Measurements from ENCODE around the gene PSMC1.
A peak's percentile ranks its signal among the peaks of the same experiment; 100 is the strongest.
"Not testable (repeated sequence)": the region's sequence is repeated elsewhere in the genome, so short reads cannot be mapped to it uniquely, and the experiment has no call there.

The PSMC1 gene

DNA sequence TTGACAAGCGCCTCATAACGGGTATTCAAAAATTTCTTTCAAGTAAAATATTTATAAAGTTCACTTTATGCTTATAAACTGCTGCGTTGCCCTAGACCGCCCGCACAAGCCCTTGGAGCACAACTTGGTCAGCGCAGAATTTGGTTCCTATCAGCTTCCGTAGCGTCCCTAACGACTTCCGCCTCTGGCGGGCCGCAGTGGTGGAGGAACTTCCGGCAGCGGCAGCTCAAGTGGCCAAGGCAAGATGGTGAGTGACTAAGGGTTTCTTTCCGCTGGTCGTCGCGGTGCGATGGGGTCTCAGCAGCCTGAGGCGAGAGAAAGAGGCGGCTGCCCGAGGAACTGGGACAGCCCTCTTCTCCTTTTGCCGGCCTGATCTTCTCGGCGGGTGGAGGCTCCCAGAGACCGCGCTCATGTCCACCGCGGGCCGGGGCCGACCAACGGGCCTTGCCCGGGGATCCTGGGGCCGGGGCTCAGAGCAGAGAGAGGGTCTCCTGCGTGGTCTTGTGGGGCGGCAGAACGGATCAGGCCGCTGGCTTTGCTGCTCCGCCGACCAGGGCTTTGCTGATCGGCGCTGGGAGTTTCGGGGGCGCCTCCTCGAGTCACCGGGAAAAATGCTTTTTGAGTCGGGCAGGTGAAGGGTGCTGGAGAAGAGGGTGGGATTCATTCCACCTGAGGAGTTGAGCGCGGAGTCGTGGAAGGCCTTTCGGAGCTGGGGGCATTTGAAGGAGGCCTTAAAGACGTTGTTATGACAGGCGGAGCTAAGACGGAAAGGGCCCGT is at the start of gene PSMC1:
TSS of gene PSMC1 (plus strand) at position 200 of the 778 bp plus-strand sequence. CDS start at position 245, 45 bp downstream.
- DNase-seq (ENCODE audit: low spot score) = peak; percentile 94

DNA sequence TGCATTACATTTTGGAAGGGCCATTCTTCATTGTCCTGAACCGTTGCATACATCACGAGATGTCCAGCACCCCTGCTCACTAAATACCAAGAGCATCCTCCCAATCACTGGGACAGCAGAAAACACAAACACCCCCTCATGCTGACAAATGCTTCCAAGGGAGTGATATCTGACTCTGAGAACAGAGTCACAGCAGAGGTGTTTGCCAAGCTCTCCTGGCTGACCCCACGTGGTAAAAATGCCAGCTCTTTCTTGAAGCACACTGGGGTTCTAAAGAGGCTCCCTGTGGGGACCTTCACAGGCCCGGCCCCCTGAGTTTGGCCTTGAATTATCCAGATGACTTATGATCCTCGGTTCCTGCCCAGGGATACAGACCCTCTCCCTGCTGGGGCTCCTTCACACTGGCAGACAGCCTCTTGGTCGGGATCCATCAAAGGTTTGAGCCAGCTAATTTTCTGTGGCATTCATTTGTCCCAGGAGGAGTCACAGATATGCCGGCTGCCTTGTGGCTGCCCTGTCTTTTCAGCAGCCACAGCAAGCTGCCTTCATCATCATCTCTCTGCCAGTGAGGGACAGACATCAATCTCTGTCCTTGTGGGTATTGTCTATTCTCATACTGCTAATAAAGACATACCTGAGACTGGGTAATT is 43.1 kb upstream of the PSMC1 start:
- no peak for DNase-seq (ENCODE audit: low spot score)

DNA sequence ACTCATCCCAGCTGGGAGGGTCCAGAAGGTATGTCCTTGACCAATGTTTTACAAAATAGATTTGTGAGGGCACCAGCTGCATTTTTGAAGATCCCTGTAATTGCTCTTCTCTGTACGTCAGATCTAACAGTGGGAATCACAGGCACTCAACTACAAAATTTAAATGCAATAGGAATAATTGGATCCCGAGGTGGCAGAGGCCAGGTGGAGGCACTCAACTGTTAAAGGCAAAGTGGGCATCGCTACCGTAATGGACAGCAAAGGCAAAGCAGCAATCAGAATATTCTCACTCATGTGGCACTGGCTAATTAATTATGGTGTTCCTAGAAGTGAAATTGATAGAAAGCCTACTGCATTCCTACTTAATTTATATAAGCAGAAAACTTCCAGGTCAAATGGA is 27.9 kb upstream of the PSMC1 start:
- DNase-seq (ENCODE audit: low spot score) = no peak

DNA sequence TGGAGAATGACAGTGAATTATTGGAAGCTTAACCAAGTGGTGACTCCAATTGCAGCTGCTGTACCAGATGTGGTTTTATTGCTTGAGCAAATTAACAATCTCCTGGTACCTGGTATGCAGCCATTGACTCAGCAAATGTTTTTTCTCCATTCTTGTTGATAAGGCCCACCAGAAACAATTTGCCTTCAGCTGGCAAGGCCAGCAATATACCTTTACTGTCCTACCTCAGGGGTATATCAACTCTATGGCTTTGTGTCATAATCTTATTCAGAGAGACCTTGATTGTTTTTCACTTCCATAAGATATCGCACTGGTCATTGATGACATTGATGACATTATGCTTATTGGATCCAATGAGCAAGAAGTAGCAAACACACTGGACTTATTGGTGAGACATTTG is 26.4 kb upstream of the PSMC1 start:
- not testable (repeated sequence) for DNase-seq (ENCODE audit: low spot score)

DNA sequence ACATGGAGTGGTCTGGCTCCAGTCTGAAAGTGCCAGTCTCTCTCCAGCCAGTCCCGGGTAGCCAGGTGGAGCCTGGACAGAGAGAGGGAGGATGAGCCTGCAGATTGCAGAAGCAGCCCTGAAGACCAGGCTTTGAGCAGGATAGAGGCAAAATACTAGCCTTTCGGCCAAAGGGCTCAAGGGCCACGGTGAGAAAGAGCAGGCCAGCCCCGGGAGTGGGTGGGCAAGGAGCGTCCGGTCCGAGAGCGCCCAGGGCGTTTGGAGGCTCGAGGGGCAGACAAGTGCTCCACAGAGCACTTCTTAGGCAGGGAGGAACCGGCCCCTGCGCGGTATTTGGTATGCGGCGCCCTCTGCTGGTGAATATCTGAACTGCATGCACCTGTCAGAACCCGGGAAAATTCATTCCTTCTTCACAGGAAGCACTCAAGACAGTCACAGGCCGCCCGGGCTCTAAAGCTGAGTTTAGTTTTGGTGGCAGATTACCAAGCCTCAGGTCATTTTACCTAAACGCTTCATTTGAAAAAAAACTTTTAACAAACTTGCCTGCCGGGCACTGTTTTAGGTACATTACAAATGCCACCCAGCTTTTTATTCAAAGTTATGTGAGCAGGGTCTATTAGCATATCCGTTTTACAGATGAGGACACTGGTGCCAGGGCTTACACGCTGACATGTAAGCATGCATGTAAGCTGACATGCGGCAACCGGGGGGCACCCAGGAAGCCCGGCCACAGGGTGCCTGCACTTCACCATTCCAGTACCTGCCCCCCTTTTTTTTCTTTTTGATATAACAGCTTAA is 21.0 kb upstream of the PSMC1 start:
- peak; percentile 37 for DNase-seq (ENCODE audit: low spot score)

DNA sequence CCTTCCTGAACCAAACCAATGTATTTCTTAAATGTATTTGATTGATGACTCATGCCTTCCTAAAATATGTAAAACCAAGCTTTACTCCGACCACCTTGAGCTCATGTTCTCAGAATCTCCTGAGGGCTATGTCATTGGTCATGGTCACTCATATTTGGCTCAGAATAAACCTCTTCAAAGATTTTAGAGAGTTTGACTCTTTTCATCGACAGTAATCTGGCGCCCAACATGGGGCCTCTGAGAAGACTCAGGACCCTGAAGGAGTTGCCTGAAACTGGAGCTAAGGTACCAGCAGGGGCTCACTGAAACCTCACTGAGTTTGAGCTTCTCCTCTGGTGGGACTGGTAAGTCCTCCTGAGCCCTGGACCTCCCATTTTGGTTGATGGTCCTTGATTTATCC is 17.2 kb upstream of the PSMC1 start:
- no peak for DNase-seq (ENCODE audit: low spot score)

DNA sequence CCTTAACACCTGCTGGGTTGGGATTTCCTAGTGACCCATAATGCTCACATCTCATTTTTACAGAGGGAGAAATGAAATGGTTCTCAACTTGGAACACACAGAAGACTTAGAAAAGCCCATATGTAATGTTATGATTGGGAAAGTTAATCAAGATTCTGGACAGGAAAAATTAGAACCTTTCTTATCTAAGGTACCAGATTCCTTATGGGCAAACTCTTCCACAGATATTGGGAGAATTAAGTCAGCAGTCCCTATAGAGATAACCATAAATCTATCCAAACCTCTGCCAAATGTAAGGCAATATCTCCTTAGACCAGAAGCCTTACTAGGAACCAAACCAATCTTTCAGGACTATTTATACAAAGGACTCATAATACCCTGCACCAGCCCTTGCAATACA is 13.9 kb upstream of the PSMC1 start:
- DNase-seq (ENCODE audit: low spot score) = no peak

DNA sequence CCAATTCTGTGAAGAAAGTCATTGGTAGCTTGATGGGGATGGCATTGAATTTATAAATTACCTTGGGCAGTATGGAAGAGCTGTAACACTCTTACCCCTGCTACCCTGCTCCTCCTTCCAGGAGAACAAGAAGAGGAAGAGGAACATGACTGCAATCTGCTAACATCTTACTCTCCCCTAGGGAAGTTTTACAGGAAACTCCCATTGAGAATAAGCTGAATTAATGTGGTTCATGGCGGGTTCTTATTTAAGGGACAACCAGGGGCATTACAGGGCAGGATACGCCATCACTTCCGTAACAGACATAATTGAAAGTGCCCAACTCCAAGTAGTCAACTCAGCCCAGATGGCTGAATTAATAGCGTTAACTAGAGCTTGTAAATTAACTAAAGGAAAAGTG is 9.4 kb upstream of the PSMC1 start:
- DNase-seq (ENCODE audit: low spot score) = no peak

DNA sequence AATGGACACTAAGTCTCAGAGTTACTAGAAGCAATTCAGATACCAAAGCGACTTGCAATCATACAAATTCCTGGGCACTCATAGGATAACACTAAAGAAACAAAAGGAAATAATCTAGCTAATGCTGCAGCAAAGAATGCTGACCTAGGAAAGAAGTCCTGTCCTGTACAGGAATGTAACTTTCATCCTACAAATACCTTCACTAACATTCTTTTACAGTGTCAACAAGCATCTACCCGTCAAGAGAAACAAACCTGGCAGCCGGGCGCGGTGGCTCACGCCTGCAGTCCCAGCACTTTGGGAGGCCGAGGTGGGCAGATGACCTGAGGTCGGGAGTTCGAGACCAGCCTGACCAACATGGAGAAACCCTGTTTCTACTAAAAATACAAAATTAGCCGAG is 8.9 kb upstream of the PSMC1 start:
- DNase-seq (ENCODE audit: low spot score) = not testable (repeated sequence)

DNA sequence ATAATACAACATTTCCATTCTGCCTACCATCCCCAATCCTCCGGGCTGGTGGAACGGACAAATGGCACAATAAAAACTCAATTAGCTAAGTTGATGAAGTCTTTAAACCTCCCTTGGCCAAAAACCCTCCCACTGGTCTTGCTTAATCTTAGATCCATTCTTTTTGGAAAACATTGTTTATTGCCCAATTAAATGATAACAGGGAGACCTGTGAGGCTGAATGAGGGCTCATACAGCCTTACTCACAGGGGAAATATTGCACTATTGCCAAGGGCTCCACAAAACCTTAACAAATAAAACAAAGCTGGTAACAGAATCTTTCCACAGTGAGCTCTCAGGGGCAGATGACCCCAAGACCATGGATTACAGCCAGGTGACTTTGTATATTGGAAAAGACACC is 7.8 kb upstream of the PSMC1 start:
- no peak for DNase-seq (ENCODE audit: low spot score)

DNA sequence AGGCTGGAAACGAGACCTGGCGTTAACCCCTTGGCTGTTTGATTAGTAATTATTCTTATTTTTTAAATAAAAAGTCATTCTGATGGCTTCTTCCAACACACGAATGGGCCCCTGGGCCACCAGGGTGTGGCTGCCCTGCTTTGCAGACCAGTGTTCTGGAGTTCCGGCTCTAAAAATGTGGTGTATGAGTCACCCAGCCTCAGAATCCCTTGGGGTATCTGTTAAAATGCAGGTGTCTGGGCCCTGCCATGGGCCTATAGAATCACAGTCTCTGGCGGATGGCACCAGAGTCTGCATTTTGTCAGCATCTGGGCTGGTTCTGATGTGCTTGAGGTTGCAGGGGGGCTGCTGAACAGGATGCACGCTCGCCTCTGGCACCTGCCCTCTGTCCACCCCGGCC is 2.5 kb upstream of the PSMC1 start:
- DNase-seq (ENCODE audit: low spot score) = no peak

DNA sequence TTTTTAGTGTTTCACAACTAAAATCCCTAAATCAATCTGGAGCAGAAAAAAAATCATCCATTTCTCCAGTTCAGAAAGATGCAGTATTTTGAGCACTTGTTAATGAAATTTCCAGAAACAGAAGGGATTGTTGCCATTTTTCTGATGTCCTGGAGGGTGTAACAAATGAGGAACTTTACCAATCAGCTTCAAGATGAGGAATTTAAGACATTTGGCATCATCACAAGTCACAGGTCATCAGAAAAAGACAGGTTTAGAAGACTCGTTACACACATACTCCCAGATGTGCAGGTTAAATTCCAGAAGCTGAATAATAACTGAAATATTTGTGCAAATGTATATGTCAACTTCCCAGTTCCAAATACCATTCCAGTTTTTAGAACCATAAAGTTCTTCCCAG is 482 bp upstream of the PSMC1 start:
- DNase-seq (ENCODE audit: low spot score) = no peak

DNA sequence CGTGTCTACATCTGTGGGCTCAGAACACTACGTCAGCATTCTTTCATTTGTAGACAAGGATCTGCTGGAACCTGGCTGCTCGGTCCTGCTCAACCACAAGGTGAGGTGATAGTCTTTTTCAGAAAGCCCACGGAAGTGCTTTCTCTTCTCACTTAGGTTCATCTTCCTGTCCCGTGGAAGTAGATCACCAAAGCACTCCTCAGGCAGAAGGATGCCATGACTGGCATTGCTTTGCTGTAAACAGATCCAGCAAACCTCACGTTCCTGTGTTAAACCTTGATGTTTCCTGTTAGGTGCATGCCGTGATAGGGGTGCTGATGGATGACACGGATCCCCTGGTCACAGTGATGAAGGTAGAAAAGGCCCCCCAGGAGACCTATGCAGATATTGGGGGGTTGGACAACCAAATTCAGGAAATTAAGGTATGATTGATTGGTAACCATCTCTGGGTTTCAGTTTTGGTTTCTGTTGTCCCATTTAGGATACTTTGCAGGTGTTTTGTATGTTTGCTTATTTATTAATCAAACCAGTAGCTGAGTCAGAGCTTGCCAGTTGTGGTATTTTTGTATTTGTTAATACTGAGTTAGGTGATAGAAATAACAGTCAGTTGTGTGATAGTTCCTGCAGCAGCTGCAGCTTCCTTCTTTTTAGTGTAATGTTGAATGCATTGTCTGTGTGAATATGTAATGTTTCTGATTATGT is 7.5 kb downstream of the PSMC1 start:
- no peak for DNase-seq (ENCODE audit: low spot score)

DNA sequence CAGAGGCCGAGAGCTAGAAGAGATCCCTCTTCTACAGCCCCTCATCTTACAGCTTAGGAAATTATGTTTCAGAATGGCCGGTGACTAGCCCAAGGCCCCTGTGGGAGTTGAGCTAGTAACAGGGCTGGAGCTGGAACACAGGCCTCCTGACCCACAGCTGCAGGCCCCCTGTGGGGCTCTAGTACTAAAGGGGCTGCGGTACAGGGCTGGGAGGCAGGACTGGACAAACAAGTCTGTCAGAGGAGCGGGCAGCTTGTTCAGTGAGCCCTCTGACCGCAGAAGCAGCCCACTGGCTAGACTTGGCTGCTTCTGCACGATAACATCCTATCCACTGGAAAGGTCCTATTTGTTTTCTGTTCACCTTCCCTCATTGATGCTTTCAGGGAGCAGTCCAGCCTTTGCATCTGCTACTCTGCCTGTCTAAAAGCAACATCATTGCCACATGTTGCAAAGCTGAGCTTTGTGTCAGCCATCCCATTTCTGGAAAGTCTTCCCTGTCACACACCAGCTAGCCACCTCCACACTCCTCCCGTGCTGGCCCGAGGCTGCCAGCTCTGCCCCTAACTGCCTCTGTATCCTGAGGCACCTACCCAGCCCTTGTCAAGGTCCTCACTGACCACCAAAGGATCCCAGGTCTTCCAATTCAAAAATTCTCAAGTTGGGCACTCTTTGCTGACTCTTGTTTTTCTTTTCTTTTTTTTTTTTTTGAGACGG is 10.2 kb downstream of the PSMC1 start:
- no peak for DNase-seq (ENCODE audit: low spot score)

DNA sequence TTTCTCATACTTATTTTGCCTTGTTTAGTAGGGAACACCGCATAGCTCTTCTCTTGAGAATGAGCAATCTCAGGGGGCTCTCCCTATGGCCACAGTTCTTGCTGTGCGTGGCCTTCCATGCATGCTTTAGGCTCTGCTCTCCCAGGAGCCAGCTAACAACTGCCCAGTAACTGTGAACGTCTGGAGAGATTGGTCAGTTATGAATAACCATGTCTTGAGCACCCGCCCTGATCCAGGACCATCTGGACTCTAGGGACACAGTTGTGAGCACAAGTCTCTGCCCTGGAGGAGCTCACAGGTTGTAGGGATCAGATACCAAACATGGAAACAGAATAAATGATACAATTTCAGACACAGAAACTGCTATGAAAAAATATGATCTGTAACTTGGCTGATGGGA is 12.1 kb downstream of the PSMC1 start:
- DNase-seq (ENCODE audit: low spot score) = no peak

DNA sequence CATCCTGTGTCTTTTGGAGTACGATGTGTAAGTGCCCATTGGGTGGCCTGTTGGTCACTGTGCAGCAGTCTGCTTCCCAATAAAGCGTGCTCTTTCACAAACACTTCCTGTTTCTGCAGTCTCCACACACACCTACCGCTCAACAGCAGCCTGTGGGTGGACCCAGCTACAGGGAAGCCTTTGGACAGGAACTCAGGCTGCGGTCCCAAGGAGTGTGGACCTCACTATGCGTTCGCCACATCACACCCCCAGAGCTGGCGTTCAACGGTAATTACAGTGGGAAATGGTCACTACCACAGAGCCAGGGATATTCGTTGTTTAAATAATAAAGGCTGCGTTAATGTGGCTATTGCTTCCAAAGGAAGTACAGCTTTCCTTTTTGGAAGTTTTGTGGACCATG is 16.2 kb downstream of the PSMC1 start:
- no peak for DNase-seq (ENCODE audit: low spot score)

DNA sequence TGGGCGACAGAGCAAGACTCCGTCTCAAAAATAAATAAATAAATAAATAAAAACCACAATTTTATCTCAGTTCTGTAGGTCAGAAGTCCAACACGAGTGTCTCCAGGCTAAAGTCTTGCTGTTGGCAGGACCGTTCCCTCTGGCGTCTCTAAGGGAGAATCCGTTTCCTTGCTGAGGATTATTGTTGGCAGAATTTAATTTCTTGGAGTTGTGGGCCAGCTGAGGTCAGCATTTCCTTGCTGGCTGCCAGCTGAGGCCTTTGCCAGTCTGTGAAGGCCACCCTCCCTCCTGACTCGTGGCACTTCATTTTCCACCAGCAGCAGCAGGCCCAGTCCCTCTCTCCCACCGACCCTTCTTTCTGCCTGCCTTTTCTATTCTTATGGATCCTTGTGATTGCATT is 17.2 kb downstream of the PSMC1 start:
- no peak for DNase-seq (ENCODE audit: low spot score)

DNA sequence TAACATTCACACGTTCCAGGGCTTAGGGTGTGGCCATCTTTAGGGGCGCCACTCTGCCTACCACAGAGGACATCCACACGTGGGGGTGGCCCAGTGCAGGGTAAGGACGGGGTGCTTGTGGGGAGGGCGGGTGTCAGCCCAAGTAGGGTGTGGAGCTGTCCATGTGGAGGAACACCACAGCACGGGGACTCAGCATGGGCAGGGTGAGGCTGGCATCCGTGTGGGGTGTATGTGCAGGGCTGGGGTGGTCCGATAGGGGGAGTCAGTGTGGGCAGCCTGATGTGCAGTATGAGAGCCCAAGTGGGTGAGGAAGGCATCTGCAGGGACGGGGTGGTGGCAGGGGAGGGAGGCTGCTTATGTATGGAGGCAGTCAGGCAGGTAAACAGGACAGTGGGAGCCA is 17.7 kb downstream of the PSMC1 start:
- DNase-seq (ENCODE audit: low spot score) = no peak

DNA sequence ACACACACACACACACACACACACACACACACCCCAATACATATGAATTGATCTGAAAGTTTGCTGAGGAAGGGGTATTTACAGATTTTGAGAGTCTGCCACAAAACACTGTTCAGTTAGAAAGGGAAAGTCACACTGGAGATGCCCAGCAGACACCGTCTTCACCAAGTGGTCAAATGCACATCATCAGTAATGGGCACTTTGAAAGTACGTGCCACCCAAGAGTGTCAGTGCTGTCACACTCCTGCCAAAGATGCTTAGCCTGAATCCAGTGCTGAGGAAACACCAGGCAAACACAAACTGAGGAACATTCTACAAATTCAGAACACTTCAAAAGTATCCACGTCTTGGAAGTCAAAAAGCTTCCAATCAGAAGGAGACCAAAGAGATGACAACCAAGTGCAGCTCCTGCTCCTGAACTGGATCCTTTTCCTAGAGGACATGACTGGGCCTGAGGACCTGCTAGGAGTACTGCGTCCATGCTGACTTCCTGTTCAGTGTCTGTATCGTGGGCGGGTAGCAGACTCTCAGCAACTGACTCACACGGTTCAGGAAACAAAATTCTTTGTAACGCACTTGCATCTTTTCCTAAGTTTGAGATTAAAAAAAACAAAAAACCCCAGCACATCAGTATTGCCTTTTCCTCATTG is 18.6 kb downstream of the PSMC1 start:
- DNase-seq (ENCODE audit: low spot score) = no peak

DNA sequence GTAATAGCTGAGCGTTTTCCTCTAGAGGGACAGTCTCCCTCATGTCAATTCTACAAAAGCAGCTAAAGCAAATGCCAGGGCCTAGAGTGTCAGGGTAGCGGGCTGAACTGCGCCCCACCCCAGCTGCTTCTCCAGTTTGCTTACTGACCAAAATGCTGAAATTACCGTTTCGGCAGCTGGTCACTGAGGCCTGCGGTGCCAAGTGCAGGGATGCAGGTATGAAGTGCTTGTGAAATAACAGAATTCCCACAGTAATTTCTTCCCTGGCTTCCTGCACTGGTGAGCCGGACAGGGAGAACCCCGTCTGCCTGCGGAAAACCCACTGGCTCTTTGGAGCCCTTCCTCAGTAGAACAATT is 19.1 kb downstream of the PSMC1 start:
- no peak for DNase-seq (ENCODE audit: low spot score)

DNA sequence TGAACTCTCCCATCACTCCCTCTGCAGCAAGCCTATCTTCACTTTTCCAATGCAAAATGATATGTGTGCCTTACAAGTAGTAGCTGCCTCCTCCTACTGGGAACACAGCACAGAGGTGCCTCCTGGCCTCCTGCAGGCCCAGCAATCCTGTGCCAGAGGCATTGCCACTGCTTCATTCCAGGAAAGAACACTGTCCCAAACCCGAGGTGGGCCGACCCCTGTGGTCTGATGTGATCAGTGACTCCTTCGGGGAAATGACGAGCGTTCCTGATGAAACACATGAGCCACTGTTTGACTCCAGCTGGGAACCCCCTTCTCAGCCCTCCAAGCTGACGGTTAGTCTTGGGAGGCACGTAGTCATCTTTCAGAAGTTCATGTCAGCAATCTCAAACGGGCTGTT is 19.5 kb downstream of the PSMC1 start:
- DNase-seq (ENCODE audit: low spot score) = no peak

Data from putamen (tissue), 1 donor.